Hepatocyte (in vitro differentiated cells): ENCODE data around the gene SPATA2L.

Experiments
- CTCF ChIP-seq: fragments of 200-600 bp; sonication (generic); IDR thresholded peaks from 2 replicates; pipeline ENCODE4 v1.5.1; 2016; ENCODE audit warnings: antibody characterized with exemption, mild to moderate bottlenecking; ENCODE audit not compliant: poor library complexity
- EZH2 ChIP-seq: fragments of 200-600 bp; sonication (generic); IDR thresholded peaks from 2 replicates; pipeline ENCODE4 v1.6.1; 2016; ENCODE audit warnings: antibody characterized with exemption, mild to moderate bottlenecking, borderline replicate concordance
- EZH2phosphoT487 ChIP-seq: fragments of 200-600 bp; sonication (generic); IDR thresholded peaks from one replicate; pipeline ENCODE4 v1.6.1; 2018; ENCODE audit warnings: antibody characterized with exemption, mild to moderate bottlenecking, low read depth, moderate library complexity; ENCODE audit not compliant: unreplicated experiment, severe bottlenecking

- peak; percentile 31 for TF ChIP-seq CTCF
- no peak for TF ChIP-seq EZH2phosphoT487
- no peak for TF ChIP-seq EZH2
Measured at GRCh38 chr16:89700649-89701424, 668 bp downstream of the SPATA2L start.
